ENCODE measurements around the gene STAM2.
"Not testable (repeated sequence)": the region's sequence is repeated elsewhere in the genome, so short reads cannot be mapped to it uniquely, and the experiment has no call there.

STAM2 gene

GRCh38 chr2:152200565-152201465 lies 25.3 kb upstream of the STAM2 start:
- TF ChIP-seq SPI1 (IDR thresholded peaks at IDR 0.05; ENCODE audit: borderline replicate concordance, low read depth) (no peak), REST (IDR thresholded peaks at IDR 0.05; ENCODE audit: insufficient replicate concordance, low read depth) (no peak), GABPA (IDR thresholded peaks at IDR 0.05; ENCODE audit: low read depth) (no peak), CTCF (IDR thresholded peaks at IDR 0.05; ENCODE audit: insufficient read depth, low read length) (no peak), POLR2AphosphoS5 (IDR thresholded peaks at IDR 0.05; ENCODE audit: low read depth) (no peak)
- no peaks in the 10 kb centered on the region for H3K27me3 ChIP-seq (ENCODE audit: insufficient read depth, poor library complexity, severe bottlenecking)
- H3K27ac ChIP-seq (replicated peaks), result no peak overlapping the region
- no peak for DNase-seq (ENCODE audit: low read depth in 1 of 2, low spot score in 1 of 2)
- no peak overlapping the region for H3K4me3 ChIP-seq (replicated peaks; ENCODE audit: insufficient read depth, low read length)

GRCh38 chr2:152200101-152200500 lies 24.5 kb upstream of the STAM2 start:
- Histone ChIP-seq H3K27ac (replicated peaks) (no peak overlapping the region), H3K4me3 (replicated peaks; ENCODE audit: insufficient read depth, low read length) (no peak overlapping the region), H3K27me3 (ENCODE audit: insufficient read depth, poor library complexity, severe bottlenecking) (no peaks in the 10 kb centered on the region)
- TF ChIP-seq CTCF (IDR thresholded peaks at IDR 0.05; ENCODE audit: insufficient read depth, low read length), result no peak
- TF ChIP-seq REST (IDR thresholded peaks at IDR 0.05; ENCODE audit: insufficient replicate concordance, low read depth), result no peak
- TF ChIP-seq GABPA (IDR thresholded peaks at IDR 0.05; ENCODE audit: low read depth), result no peak
- no peak for TF ChIP-seq SPI1 (IDR thresholded peaks at IDR 0.05; ENCODE audit: borderline replicate concordance, low read depth)
- TF ChIP-seq POLR2AphosphoS5 (IDR thresholded peaks at IDR 0.05; ENCODE audit: low read depth), result no peak
- no peak for DNase-seq (ENCODE audit: low read depth in 1 of 2, low spot score in 1 of 2)

DNA sequence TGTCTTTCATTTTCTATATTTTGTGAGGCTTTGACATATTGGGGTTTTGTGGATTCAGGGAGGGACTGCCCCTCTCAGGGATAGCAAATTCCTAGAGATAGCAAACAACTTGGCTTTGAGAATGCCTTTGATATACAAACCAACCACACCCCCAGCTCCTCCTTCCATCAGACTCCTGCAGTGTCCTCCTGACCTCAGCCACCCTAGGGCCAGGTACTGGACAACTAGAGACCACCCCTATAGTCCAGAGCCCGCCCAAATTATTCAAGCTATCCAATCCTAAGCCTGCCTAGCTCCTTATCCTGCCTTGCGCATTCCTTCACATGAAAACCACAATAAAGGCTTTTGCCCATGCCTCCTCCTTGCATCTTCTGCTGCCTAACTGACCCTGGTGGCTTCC lies 22.9 kb upstream of the STAM2 start:
- no peak for TF ChIP-seq REST (IDR thresholded peaks at IDR 0.05; ENCODE audit: insufficient replicate concordance, low read depth)
- TF ChIP-seq POLR2AphosphoS5 (IDR thresholded peaks at IDR 0.05; ENCODE audit: low read depth), result no peak
- no peak for TF ChIP-seq GABPA (IDR thresholded peaks at IDR 0.05; ENCODE audit: low read depth)
- no peak for TF ChIP-seq CTCF (IDR thresholded peaks at IDR 0.05; ENCODE audit: insufficient read depth, low read length)
- TF ChIP-seq SPI1 (IDR thresholded peaks at IDR 0.05; ENCODE audit: borderline replicate concordance, low read depth), result no peak
- no peaks in the 10 kb centered on the region for H3K27me3 ChIP-seq (ENCODE audit: insufficient read depth, poor library complexity, severe bottlenecking)
- no peak overlapping the region for H3K4me3 ChIP-seq (replicated peaks; ENCODE audit: insufficient read depth, low read length)
- no peak for DNase-seq (ENCODE audit: low read depth in 1 of 2, low spot score in 1 of 2)
- H3K27ac ChIP-seq (replicated peaks), result no peak overlapping the region

DNA sequence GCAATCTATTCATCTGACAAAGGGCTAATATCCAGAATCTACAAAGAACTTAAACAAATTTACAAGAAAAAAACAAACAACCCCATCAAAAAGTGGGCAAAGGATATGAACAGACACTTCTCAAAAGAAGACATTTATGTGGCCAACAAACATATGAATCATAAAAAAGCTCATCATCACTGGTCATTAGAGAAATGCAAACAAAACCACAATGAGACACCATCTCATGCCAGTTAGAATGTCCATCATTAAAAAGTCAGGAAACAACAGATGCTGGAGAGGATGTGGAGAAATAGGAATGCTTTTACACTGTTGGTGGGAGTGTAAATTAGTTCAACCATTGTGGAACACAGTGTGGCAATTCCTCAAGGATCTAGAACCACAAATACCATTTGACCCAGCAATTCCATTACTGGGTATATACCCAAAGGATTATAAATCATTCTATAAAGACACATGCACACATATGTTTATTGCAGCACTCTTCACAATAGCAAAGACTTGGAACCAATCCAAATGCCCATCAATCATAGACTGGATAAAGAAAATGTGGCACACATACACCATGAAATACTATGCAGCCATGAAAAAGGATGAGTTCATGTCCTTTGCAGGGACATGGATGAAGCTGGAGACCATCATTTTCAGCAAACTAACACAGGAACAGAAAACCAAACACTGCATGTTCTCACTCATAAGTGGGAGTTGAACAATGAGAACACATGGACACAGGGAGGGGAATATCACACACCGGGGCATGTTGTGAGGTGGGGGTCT lies 22.1 kb upstream of the STAM2 start:
- not testable (repeated sequence) for DNase-seq (ENCODE audit: low read depth in 1 of 2, low spot score in 1 of 2); H3K27me3 ChIP-seq (ENCODE audit: insufficient read depth, poor library complexity, severe bottlenecking); H3K4me3 ChIP-seq (replicated peaks; ENCODE audit: insufficient read depth, low read length); H3K27ac ChIP-seq (replicated peaks)

Data from HL-60 (cell line).